Coronary artery (tissue), 2 donors: ENCODE results near the gene MICU1.

Source experiments
- DNase-seq: peaks from one replicate; pipeline ENCODE4 v3.0.0-alpha.2; 2017; ENCODE audit warnings: low spot score
- H3K27ac ChIP-seq, 2 donors: fragments of 200-600 bp; sonication (generic); one replicate each; pipeline ENCODE4 v1.5.1; 2016 to 2019
- H3K4me3 ChIP-seq: fragments of 200-600 bp; sonication (generic); 2 replicates; pipeline ENCODE4 v1.5.1; 2016; ENCODE audit warnings: mild to moderate bottlenecking, moderate library complexity
- CTCF ChIP-seq: fragments of 200-600 bp; sonication (generic); IDR thresholded peaks from one replicate; pipeline ENCODE4 v1.5.1; 2019; ENCODE audit warnings: antibody characterized with exemption

MICU1 gene

GRCh38 chr10:72587568-72587967 lies 38.3 kb downstream of the MICU1 start:
- TF ChIP-seq CTCF = no peak

GRCh38 chr10:72574636-72575035 lies 51.2 kb downstream of the MICU1 start:
- H3K4me3 ChIP-seq = no peak overlapping the region
- H3K27ac ChIP-seq = no peak overlapping the region
- no peak for DNase-seq

More at GRCh38 chr10:72587568-72587967, 38.3 kb downstream of the MICU1 start:
- no peak for DNase-seq
- Histone ChIP-seq H3K27ac (no peak overlapping the region), H3K4me3 (no peak overlapping the region)

GRCh38 chr10:72573079-72573478 lies 52.8 kb downstream of the MICU1 start:
- DNase-seq = no peak
- Histone ChIP-seq H3K27ac (no peak overlapping the region), H3K4me3 (no peak overlapping the region)
- no peak for TF ChIP-seq CTCF

More at GRCh38 chr10:72574636-72575035, 51.2 kb downstream of the MICU1 start:
- TF ChIP-seq CTCF = no peak

- H3K4me3 ChIP-seq = no peak overlapping the region
- TF ChIP-seq CTCF = no peak
- peak overlapping the region; percentile 47 to 55 for H3K27ac ChIP-seq
- no peak for DNase-seq
Measured at GRCh38 chr10:72567889-72568640, 57.8 kb downstream of the MICU1 start.

GRCh38 chr10:72567421-72567820 lies 58.5 kb downstream of the MICU1 start:
- Histone ChIP-seq H3K4me3 (no peak overlapping the region), H3K27ac (peak overlapping the region; percentile 47 to 55)
- peak; percentile 78 for DNase-seq
- no peak for TF ChIP-seq CTCF

GRCh38 chr10:72564596-72564995 lies 61.3 kb downstream of the MICU1 start:
- TF ChIP-seq CTCF = no peak
- Histone ChIP-seq H3K27ac (no peak overlapping the region), H3K4me3 (no peak overlapping the region)
- no peak for DNase-seq

- Histone ChIP-seq H3K27ac (no peak overlapping the region), H3K4me3 (no peak overlapping the region)
- TF ChIP-seq CTCF = no peak
- DNase-seq = no peak
Measured at GRCh38 chr10:72563327-72563932, 62.4 kb downstream of the MICU1 start.
